Activated naive CD8-positive, alpha-beta T cell treated with anti-CD3 and anti-CD28 coated beads, Interleukin-2, amount 50 U/mL, for 16 hours (primary cell): ENCODE results near the gene GUCA2B.

Experiments
- DNase-seq: peaks from one replicate; pipeline ENCODE4 v3.0.0-alpha.2; 2020; ENCODE audit warnings: low read depth, low spot score

Gene GUCA2B

DNA sequence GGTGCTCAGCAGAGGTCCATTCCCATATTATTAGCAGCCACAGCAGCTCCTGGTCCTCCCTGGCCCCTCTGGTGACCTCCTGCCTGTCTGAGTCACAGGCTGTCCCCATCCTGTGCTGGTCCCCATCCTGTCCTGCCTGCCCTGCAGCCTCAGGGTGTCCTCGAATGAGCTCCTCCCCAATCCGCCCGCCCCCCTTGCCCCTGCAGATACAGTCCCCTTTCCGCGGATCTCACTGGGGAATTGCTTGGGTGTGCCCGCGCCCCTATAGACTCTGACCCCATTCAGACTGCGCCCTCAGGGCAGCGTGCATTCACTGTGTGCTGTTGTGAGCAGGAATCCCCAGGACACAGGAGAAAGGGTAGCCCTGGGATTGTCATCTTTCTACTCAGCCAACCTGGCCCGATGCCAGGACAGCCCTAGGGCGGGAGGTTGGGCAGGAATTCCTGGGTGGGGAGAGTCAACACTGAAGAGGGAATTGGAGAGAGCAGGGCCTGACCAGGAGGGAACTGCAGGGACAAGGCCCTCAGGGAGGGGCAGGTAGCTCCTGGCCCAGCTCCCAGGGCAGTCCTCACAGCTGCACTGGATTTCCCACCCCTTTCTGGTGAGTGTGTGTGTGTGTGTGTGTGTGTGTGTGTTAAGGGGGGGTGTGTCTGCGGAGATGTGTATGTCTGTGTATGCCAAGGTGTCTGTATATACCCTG lies 12.5 kb downstream of the GUCA2B start:
- no peak for DNase-seq

DNA sequence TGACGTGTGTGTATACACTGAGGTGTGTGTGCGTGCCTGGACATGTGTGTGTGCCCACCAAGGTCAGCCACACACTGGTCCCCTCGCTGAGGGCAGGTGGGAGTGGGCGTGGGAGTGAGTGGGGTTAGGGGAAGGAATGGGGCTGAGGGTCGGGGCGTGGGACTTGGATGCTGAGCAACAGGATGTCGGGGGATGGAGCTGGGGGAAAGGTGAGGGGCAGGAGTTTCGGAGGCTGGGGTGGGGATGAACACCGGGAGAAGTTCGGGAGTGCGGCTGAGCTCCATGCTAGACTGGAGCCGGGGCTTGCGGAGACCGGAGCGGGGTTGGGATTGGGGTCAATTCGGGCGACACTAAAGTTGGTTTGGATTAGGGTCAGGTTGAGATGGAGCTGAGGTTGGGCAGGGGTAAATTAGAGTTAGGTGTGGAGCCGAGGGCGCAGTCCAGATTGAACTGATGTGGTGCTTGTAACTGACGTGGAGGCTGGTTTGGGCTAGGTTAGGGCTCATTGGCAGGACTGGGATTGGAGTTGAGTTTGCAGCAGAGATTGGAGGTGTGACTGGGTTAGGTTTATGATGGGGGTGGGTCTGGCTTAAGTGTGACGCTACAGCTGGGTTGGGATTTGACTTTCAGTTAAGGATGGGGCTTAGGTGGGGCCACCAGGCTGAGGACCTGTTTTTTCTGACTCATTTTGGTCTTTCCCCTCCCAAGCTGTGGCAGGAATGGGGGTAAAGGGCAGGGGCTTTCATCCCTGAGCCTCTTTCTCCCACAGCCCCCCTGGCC lies 14.6 kb downstream of the GUCA2B start:
- no peak for DNase-seq

DNA sequence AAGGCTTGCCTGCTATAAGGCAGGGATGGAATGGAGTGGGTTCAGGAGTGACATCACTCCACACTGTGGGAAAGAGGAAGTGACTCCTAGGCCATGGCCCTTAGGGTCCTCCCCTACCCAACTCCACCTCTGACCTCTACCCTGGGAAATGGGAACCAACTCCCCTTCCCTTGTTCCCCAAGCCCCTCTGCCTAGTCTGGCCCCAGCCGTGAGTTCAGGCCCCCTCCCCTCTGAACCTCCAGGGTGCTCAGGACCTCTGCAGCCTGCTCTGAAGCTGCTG lies 15.1 kb downstream of the GUCA2B start:
- DNase-seq = no peak

DNA sequence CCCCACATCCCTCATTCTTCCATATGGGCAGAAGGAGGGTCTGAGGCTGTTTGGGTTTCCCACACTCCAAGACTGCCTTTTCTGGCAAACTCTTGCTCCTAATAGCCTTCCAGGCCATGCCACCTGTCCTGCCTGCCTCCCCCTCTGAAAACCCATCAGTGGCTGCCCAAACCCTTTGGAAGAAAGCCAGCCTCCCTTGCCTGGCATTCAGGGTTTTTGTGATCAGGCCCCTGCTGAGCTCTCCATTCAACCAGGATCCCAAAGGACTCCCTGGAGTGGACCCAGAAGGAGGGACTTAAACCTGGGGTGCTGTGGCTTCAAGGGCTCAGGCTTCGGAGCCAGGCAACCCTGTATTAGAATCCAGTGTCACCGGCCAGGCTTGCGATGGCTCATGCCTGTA lies 15.6 kb downstream of the GUCA2B start:
- DNase-seq = no peak

DNA sequence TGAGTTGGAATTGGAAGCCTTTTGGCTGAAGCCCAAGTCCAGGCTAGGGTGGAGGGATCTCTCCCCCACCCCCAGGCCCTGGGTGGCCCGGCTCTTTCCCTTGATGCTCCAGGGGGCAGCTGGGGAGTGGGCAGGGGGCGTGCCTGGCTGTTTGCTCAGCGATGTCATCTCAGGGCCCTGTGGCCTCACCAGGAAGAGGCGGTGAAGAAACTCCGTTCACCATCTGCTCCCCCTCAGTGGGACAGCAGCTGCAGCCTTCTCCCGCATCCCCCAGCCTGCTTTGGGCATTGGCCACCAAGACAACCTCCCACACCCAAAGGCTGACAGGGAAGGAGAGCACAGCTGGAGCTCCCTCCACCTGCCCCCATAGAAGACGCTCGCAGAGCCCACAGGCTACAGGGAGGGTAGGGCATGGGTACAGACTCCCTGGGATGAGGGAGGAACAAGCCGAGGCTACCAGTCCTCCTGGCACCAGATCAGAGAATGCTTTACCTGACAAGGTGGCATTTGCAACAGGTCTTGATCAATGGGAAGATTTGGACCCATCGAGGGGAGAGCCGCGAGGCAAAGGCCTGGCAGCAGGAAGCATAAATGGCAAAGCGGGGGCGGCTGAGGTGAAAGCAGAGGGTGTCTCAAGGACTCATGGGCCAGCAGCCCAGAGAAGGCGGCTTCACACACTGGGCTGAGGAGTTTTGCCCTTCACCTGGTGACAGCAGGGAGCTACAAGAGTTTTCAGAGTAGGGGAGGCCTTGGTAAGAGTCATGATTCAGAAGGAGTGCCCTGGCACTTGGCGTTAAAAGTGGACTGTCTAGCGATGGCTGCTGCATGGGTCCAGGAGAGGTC lies 17.8 kb downstream of the GUCA2B start:
- no peak for DNase-seq

DNA sequence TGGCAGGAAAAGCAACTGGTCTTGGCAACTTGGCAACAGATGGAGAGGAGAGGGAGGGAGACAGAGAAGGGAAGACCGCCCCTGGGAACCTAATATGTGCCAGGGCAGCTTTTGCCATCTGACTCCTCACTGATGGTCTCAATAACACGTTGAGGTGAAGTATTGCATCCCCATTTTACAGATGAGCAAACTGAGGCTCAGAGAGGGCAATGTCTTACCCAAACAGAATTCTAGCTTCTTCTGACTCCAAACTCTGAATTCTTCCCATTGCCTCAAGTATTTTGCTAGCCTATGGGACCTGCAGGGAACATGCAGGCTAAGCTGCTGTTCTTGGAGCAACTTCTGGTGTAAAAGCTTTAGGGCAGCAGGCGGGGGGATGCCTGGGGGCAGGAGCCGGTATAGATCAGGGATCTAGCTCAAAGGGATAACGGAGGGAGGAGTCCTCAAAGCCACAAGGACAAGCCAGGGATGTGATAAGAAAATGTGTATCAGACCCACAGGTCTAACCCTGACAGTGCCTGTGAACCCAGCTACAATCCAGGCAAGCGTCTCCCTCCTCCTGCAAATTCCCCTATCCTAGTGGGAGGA lies 18.6 kb downstream of the GUCA2B start:
- DNase-seq = no peak

DNA sequence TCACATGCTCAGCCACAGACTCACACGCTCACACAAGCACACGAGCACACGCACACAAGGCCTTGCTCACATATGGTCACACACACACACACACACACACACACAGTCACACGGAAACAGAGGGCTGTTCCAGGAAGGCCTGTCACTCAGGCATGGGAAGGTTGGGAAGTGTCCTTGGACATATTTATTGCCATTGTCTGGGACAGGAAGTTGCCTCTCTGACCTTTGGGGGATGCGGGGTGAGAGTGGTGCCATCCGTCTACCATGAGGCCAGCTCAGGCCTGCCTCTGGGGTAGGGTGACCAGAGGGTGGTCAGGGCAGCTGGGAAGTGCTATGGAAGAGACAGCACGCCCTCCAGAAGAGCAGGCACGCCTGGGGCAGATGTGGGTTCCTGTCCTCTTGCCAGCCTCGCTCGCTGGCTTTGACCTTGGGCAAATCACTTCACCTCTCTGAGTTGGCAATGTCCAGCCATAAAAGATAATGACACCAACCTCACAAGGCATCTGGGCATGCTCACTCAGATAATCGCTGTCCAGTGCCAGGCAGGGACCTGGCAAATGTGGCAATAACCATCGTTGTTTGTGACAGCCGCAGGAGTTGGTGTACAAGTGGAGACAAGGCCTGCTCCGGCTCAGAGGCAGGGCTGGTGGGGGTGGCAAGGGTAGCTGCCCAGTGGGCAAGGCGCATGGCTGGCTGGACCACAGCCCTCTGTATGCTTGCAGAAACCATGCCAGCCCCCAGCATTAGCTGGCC lies 19.3 kb downstream of the GUCA2B start:
- no peak for DNase-seq

DNA sequence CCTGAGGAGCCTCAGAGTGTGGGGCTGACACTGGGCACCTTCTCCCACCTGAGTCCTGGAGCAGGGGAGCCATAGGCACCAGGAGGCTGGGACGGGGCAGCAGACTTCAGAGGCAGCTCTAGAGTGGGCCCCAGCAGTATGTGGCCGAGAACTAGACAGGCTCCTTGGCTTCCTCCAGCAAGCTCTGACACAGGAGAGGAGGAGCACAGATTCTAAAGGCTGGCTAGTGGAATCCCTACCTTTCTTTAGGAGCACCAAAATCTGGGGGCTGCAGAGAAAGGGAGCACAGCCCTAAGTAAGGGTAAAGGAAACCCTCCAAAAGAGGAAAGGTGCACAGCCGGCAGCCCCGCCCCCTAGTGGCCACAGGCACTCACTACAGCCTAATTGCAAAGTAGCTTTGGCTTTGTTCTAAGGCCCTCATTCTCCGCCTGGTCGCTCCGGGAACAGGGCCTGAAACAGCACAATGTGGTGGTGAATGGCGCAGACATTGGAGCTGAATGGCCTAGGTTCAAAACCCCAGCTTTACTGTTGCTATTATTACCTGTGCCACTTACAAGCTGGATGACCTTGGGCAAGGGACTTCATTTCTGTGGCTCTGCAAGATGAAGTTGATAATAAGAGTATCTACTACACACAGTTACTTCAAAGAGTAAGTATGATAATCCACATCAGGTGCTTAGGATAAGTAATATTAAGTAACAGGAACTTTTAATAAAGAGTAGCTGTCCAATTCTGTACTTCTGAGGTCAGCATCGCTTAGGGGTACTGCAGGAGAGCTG lies 20.1 kb downstream of the GUCA2B start:
- DNase-seq = peak; percentile 37

DNA sequence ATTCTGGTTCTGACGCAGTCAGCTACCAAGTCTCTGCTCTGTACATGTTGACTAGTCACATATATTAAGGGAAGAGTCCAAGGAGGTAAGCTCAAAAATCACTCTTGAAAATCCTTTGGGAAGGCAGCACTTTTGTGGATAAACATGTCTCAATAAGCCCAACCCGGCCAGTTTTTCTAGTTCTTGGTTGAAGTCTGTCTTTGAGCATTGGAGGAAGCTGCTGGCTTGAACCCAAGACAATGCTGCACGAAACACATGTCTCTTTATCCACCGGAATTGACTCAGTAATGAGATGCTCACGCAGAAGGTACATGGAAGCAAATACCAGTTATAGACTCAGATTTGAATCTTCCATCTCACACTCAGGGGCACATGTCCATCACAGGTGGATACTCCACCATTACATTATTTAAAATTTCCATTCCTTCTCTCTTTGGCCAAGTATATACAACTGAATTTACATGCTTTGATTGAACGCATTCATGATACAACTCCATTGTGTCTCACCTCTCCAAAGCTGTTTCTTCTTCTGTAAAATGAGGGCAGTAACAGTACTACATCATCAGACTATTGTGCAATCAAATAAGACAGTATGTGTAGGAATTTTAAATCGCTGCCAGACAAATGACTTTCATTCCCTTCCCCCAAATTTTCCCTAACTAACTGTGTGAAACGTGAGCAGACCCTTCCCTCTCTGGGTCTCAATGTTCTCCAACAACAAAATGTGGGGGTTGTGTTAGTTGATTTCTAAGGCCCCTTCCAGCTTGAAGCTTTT lies 20.9 kb downstream of the GUCA2B start:
- DNase-seq = no peak

DNA sequence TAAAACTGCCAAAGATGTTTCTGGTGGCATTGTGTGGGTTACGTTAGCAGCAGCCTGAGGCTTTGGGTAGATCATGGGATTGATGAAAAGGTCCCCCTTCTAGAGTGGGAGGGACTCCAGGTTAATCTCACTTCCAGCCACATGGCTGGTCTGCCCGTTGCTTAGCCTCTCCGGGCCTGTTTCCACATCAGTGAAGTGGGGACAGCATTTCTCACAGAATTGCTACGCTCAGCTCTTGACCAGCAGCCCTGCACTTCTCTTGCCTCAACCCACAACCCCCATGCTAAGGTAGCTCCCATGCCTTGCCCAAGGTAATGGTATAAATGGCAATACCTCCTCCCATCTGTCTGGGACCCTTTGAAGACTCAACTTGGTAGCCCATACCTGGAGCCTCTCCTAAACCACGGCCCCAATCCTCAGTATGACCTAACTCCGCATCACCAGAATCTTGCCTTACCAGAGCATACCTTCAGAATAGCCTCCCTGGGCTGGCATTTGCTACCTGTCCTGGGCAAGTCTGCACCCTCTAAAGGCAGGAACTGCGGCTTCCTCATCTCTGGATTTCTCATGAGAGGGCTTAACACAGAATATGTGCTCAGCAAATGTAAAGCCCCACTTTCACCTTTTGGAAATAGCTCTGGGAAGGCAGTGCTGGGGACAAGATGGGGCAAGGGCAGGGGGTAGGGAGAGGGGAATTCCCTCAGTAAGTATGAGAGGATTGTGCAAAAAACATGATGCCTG lies 22.3 kb downstream of the GUCA2B start:
- no peak for DNase-seq

DNA sequence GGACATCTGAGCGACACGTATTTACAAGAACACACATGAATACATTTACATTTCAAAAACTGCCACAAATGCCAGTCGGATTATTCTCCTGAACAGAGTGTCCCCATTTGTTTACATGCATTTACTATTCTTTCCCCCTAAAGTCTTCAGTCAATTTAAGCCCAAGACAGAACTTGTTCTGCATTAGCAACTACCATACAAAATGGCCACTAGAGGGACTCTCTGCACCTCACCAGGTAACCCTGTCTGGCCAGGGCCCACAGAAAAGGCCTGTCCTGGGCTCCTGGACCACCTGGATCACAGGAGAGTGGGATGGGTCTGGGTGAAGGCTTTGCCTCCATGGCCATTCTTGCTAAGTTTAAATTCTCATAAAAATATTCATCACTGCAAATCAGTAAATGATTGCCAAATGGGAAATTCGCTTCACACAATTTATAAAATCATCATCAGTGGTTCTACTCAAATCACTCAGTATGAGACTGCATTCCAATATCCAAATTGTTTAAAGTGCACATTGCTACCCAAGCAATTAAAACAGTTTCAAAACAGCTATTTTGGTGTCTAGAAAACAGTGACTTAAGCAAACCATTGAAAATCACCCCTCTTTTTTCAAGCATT lies 23.8 kb downstream of the GUCA2B start:
- DNase-seq = no peak

DNA sequence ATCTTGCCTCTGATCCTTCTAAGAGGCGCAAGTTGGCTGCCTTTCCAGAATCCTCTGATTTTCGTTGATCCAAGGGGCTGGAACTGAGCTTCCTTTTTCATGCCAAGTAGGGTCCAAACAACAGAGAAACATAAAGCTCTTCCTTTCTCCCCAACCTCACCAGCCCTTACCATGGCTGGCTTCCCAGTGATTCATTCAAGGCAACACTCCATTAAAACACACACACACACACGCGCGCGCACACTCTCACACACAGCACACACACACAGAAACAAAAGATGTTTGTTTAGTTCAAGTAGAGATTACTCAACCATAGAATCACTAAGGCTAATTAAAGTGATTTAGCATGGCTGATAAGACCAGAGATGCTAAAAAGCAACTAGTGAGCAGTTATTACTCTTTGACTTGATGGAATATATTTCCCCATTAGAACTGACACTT lies 24.4 kb downstream of the GUCA2B start:
- no peak for DNase-seq

DNA sequence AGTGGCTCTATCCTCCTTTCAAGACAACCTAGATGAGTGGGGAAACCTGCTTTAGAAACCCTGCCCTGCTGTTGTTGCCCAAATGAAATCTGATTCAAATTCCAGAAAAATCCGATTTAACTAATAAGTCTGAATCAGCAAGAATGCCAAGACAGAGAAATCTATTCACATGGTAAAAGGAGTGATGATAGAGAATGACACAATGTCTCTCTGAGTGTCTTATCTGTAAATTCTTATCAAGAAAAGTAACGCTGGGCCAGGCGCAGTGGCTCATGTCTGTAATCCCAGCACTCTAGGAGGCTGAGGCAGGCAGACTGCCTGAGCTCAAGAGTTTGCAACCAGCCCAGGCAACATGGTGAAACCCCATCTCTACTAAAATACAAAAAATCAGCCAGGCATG lies 25.0 kb downstream of the GUCA2B start:
- DNase-seq = no peak

DNA sequence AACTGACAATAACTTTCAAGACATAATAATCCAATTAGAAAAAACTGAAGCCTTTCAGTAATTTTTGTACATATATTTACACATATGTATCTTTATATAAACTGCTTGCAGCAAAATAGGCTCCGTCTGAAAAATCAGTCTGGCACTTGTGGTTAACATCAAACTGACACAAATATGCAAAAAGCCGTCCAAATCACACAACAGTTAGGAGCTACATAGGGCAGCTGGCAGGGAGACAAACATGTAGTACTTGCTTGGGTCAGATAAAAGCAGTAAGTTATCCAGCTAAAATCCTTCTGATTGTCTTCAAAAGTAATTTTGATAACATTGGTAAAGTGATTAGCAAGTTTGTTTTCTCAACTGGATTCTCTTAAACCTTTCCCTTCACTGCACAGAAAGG lies 26.1 kb downstream of the GUCA2B start:
- no peak for DNase-seq

DNA sequence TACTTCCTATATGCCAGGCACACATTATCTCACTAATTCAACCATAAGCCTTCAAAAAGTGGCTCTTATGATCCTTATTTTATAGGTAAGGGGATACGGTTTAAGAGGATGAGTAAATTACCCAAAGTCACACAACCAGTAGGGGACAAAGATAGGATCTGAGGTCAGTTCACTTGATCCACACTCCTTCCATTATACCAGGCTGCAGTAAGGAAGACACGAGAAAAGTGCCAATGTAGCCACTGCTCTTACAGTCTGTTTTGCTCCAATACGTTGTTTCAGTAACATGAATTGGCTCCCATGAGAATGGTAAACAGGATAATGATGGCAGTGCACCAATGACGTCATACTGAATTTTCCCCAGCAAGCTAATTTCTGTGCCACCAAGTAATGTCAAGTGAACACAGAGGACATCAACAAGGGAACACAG lies 26.7 kb downstream of the GUCA2B start:
- DNase-seq = no peak

DNA sequence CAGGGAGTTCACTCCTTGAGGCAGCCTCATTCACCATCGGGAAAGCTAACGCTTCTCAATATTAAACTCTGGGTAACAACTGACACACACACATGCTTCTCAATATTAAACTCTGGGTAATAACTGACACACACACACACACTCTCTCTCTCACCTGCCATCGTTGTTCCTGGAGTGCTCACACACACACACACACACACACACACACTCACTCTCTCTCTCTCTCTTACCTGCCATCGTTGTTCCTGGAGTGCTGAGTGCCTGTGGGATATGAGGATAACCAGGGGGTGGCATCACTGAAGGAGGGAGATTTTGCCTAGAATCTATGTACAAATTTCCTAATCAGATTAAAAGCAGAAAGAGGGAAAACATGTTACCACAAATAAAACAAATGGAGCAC lies 28.5 kb downstream of the GUCA2B start:
- DNase-seq = no peak

DNA sequence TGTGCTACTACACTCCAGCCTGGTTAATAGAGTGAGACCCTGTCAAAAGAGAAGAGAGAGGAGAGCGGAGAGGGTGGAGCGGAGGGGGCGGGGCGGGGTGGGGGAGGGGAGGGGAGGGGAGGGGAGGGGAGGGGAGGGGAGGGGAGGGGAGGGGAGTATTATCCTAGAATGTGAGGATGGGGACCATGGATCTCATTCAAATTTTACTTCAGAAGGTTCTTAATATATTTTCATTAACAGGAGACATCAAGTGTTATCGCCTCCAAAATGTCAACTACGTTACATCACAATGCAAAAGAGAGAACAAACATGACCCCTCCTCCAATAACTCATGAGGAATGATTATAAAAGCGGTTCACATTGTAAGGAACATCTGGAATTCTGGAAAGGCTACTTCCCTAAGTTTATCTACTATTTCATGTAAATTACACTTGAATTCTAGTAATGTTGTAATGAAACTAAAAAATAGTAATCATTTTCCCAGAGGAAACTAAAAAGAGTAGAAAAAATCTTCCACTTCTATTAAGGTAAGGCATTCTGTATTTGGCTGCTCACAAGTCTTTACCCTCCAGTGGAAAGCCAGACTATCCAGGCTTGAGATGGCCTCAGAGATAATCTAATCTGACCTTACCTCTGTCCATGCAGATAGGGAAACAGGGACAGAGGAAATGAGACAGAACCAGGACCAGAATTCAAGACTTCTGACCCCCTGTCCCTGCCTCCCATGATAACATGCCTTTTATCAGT lies 30.2 kb downstream of the GUCA2B start:
- no peak for DNase-seq

DNA sequence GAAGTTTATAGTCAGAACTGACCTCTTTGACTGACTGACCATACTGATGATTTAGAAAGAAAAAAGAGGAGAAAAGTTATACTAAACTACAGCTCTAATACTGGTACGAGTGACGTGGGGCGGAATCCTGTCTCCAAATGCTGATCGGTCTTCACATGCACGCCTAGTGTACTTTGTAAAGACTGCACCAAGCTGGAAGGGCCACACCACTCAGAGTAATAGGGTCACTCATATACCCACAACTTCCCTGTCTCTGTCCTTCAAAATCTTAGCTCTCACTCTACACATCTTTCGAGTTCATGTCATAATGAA lies 30.7 kb downstream of the GUCA2B start:
- DNase-seq = no peak
